HepG2 (cell line): ENCODE data around the gene FAM167B. TPM values are rescaled to one million over a fixed set of nuclear protein-coding genes. Genes with fewer than 3 reads are reported as not detected.

Source experiments
- AHR ChIP-seq: IDR thresholded peaks from 2 replicates; pipeline ENCODE4 v1.6.1; 2018; ENCODE audit warnings: missing genetic modification reagents, missing compliant biosample characterization
- BORCS8-MEF2B ChIP-seq: sonication (generic); formaldehyde crosslinking; IDR thresholded peaks from 2 replicates; pipeline ENCODE4 v1.8.0; 2022; ENCODE audit warnings: mild to moderate bottlenecking, missing genetic modification reagents
- CREM ChIP-seq, 2 experiments: sonication (generic) in 1 of 2; formaldehyde crosslinking in 1 of 2; IDR thresholded peaks; 2 replicates each; pipeline versions ENCODE4 v1.4.0 to v1.6.1; 2016 to 2020; ENCODE audit warnings: antibody characterized with exemption in 1 of 2, mild to moderate bottlenecking in 1 of 2, missing genetic modification reagents in 1 of 2
- GATAD1 ChIP-seq: IDR thresholded peaks from 2 replicates; pipeline ENCODE4 v1.6.1; 2016; ENCODE audit warnings: missing genetic modification reagents, missing compliant biosample characterization
- HCFC1 ChIP-seq: fragments of 150-350 bp; IDR thresholded peaks from 2 replicates; pipeline ENCODE4 v1.6.1; 2014; ENCODE audit warnings: low read depth, low read length
- HNRNPL ChIP-seq: fragments of 200-400 bp; formaldehyde crosslinking; IDR thresholded peaks from 2 replicates; pipeline ENCODE4 v1.6.1; 2017; ENCODE audit warnings: mild to moderate bottlenecking, low read depth, low read length
- KAT8 ChIP-seq: IDR thresholded peaks from 2 replicates; pipeline ENCODE4 v1.6.1; 2016; ENCODE audit warnings: missing genetic modification reagents, missing compliant biosample characterization
- KLF12 ChIP-seq: sonication (generic); formaldehyde crosslinking; IDR thresholded peaks from 2 replicates; pipeline ENCODE4 v1.4.0; 2020; ENCODE audit warnings: missing genetic modification reagents, borderline replicate concordance
- KLF15 ChIP-seq: sonication (generic); formaldehyde crosslinking; IDR thresholded peaks from 2 replicates; pipeline ENCODE4 v1.8.1; 2023; ENCODE audit warnings: borderline replicate concordance, mild to moderate bottlenecking, inconsistent platforms, missing genetic modification reagents, mixed read lengths
- KMT2A ChIP-seq: sonication (generic); formaldehyde crosslinking; IDR thresholded peaks from 2 replicates; pipeline ENCODE4 v1.4.0; 2020; ENCODE audit warnings: missing genetic modification reagents
- NFATC3 ChIP-seq: sonication (generic); formaldehyde crosslinking; IDR thresholded peaks from 2 replicates; pipeline ENCODE4 v1.5.1; 2020; ENCODE audit warnings: mild to moderate bottlenecking, missing genetic modification reagents
- POLR2AphosphoS5 ChIP-seq: IDR thresholded peaks from 2 replicates; pipeline ENCODE4 v1.6.1; 2012; ENCODE audit warnings: low read depth, low read length
- RCOR2 ChIP-seq: IDR thresholded peaks from 2 replicates; pipeline ENCODE4 v1.6.1; 2016; ENCODE audit warnings: missing biosample characterization, missing genetic modification reagents
- RELA ChIP-seq: sonication (generic); formaldehyde crosslinking; IDR thresholded peaks from 2 replicates; pipeline ENCODE4 v1.4.0; 2020; ENCODE audit warnings: missing genetic modification reagents
- ZNF136 ChIP-seq: sonication (generic); formaldehyde crosslinking; IDR thresholded peaks from 2 replicates; pipeline ENCODE4 v1.8.1; 2022; ENCODE audit warnings: low read depth, mild to moderate bottlenecking, moderate library complexity, missing genetic modification reagents
- ZNF18 ChIP-seq: sonication (generic); formaldehyde crosslinking; IDR thresholded peaks from 2 replicates; pipeline ENCODE4 v1.8.0; 2022; ENCODE audit warnings: mild to moderate bottlenecking, missing genetic modification reagents; ENCODE audit not compliant: insufficient replicate concordance
- ZNF3 ChIP-seq: IDR thresholded peaks from 2 replicates; pipeline ENCODE4 v1.7.0; 2017; ENCODE audit warnings: inconsistent platforms
- ZNF354B ChIP-seq: sonication (generic); formaldehyde crosslinking; IDR thresholded peaks from 2 replicates; pipeline ENCODE4 v1.8.0; 2022; ENCODE audit warnings: mild to moderate bottlenecking, missing genetic modification reagents
- ZNF598 ChIP-seq: sonication (generic); formaldehyde crosslinking; IDR thresholded peaks from 2 replicates; pipeline ENCODE4 v1.5.1; 2020; ENCODE audit warnings: mild to moderate bottlenecking, missing genetic modification reagents, borderline replicate concordance
- ZNF770 ChIP-seq: sonication (generic); formaldehyde crosslinking; IDR thresholded peaks from 2 replicates; pipeline ENCODE4 v1.5.0; 2020; ENCODE audit warnings: mild to moderate bottlenecking, missing genetic modification reagents
- ZUFSP ChIP-seq: sonication (generic); formaldehyde crosslinking; IDR thresholded peaks from 2 replicates; pipeline ENCODE4 v1.9.0; 2021; ENCODE audit warnings: missing genetic modification reagents, mild to moderate bottlenecking, borderline replicate concordance
- polyA plus RNA-seq, 8 experiments: library from polyadenylated mRNA; depleted of rRNA in 3 of 8; stranded (reverse) in 7 of 8; unstranded in 1 of 8; fragments of >200 nt; fragmentation: Illumina TruSeq in 4 of 8; extraction: Trizol in 4 of 8; gene quantifications; 2 replicates each; pipeline versions ENCODE4 v1.2.1 to v1.2.3, GENCODE V29; 2011 to 2016; ENCODE audit warnings: low read depth in 4 of 8, missing spikeins in 1 of 8, mixed read lengths in 1 of 8; ENCODE audit not compliant: insufficient read depth in 1 of 8
- total RNA-seq, 5 experiments: library from RNA; depleted of rRNA; stranded (reverse); fragments of >200 nt; fragmentation: Illumina TruSeq; extraction: Trizol; gene quantifications; 2 replicates each; pipeline ENCODE4 v1.2.3, GENCODE V29; 2016; ENCODE audit warnings: low read depth in 1 of 5
- TF ChIP-seq, protein P1 (sequence below): sonication (generic); formaldehyde crosslinking; IDR thresholded peaks from 2 replicates; pipeline ENCODE4 v1.5.0; 2020; ENCODE audit warnings: mild to moderate bottlenecking, missing genetic modification reagents

The FAM167B gene
- total and polyA plus RNA-seq, 2 of the 13 experiments (the other 11 are each of a cell fraction or from before 2014, with no cell fraction given): 0.15 to 0.70 TPM

DNA sequence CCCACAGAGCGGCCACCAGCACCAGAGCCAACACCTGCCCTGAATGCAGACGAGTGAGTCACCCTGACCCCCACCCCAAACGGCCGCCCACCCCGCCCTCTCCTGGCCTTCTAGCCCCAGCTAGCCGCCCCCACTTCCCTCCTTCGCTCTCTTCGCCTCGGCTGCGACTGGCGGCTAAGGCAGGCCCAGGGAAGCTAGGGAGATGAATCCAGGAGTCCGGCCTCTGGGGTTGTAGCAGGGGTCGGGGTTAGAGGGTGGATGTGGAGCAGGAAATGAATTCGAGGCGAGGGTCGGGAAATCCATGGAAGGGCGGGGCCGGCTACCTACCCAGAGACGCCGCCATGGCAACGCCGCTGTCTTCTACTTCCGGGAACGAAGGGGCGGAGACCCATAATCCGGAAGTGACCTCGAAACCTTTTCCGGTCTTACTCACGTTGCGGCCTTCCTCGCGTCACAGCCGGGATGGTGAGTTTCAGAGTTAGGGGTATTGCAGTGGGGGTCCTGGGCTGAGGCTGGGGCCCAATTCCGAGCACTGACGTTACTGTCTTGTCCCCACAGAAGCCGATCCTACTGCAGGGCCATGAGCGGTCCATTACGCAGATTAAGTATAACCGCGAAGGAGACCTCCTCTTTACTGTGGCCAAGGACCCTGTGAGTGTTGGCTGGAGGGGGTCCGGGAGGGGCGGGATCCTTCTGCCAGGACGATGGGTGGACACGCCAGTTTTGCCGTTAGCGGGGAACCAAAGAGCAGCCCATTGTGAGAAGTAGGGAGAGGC, 24.9 kb upstream of the FAM167B start, which contains the start of the genes EIF3I and TMEM234 (continued):
- TF ChIP-seq BORCS8-MEF2B (CRISPR knock-in tag): no peak
- no peak for TF ChIP-seq ZNF354B (CRISPR knock-in tag)
- peak; percentile 93 for TF ChIP-seq KAT8
- TF ChIP-seq AHR (CRISPR knock-in tag): no peak
- no peak for TF ChIP-seq RELA
- TF ChIP-seq KLF12 (CRISPR knock-in tag): peak; percentile 95
- peak; percentile 65; the same call in 1 of the 2 replicates for TF ChIP-seq ZNF598
- TF ChIP-seq RCOR2: no peak
- TF ChIP-seq NFATC3 (CRISPR knock-in tag): 0 out of 2 replicates have a peak, but pooled peaks have one; percentile 31
- TF ChIP-seq POLR2AphosphoS5: peak; percentile 90
- TF ChIP-seq ZNF18 (CRISPR knock-in tag): peak; percentile 59
- TF ChIP-seq ZNF3 (CRISPR knock-in tag): no peak
- no peak for TF ChIP-seq HNRNPL
- TF ChIP-seq ZUFSP (CRISPR knock-in tag): no peak
- peak; percentile 86 for TF ChIP-seq CREM (IDR thresholded peaks at IDR 0.05)
- TF ChIP-seq CREM (CRISPR knock-in tag; IDR thresholded peaks at IDR 0.05): no peak
- TF ChIP-seq, protein P1, sequence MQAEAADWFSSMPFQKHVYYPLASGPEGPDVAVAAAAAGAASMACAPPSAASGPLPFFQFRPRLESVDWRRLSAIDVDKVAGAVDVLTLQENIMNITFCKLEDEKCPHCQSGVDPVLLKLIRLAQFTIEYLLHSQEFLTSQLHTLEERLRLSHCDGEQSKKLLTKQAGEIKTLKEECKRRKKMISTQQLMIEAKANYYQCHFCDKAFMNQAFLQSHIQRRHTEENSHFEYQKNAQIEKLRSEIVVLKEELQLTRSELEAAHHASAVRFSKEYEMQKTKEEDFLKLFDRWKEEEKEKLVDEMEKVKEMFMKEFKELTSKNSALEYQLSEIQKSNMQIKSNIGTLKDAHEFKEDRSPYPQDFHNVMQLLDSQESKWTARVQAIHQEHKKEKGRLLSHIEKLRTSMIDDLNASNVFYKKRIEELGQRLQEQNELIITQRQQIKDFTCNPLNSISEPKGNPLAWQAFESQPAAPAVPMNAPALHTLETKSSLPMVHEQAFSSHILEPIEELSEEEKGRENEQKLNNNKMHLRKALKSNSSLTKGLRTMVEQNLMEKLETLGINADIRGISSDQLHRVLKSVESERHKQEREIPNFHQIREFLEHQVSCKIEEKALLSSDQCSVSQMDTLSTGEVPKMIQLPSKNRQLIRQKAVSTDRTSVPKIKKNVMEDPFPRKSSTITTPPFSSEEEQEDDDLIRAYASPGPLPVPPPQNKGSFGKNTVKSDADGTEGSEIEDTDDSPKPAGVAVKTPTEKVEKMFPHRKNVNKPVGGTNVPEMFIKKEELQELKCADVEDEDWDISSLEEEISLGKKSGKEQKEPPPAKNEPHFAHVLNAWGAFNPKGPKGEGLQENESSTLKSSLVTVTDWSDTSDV: no peak
- 0 out of 2 replicates have a peak, but pooled peaks have one; percentile 50 for TF ChIP-seq KLF15 (CRISPR knock-in tag)
- no peak for TF ChIP-seq ZNF136 (CRISPR knock-in tag)
- peak; percentile 66 for TF ChIP-seq KMT2A (CRISPR knock-in tag)
- peak; percentile 34; the same call in 1 of the 2 replicates for TF ChIP-seq ZNF770 (CRISPR knock-in tag)
- TF ChIP-seq HCFC1: 0 out of 2 replicates have a peak, but pooled peaks have one; percentile 18
- peak; percentile 93 for TF ChIP-seq GATAD1 (CRISPR knock-in tag)
